Trophoblast cell (in vitro differentiated cells and primary cell): ENCODE data around the gene IL1RAPL1.

Source experiments
- DNase-seq, 2 donors: peaks; one replicate each; pipeline ENCODE4 v3.0.0-alpha.2; 2016
- H2AFZ ChIP-seq: 2 replicates; pipeline ENCODE4 v1.6.1; 2013; ENCODE audit warnings: low read length, moderate library complexity, mild to moderate bottlenecking; ENCODE audit not compliant: insufficient read depth, poor library complexity
- H2AK5ac ChIP-seq: 2 replicates; pipeline ENCODE4 v1.6.1; 2013; ENCODE audit warnings: mild to moderate bottlenecking, low read length
- H2BK120ac ChIP-seq: 2 replicates; pipeline ENCODE4 v1.6.1; 2013; ENCODE audit warnings: low read length, mild to moderate bottlenecking, moderate library complexity; ENCODE audit not compliant: insufficient read depth, poor library complexity
- H2BK12ac ChIP-seq: 2 replicates; pipeline ENCODE4 v1.6.1; 2013; ENCODE audit warnings: mild to moderate bottlenecking, low read length, moderate library complexity
- H2BK5ac ChIP-seq: 2 replicates; pipeline ENCODE4 v1.6.1; 2013; ENCODE audit warnings: low read length, low read depth, moderate library complexity, mild to moderate bottlenecking; ENCODE audit not compliant: poor library complexity
- H3K14ac ChIP-seq: 2 replicates; pipeline ENCODE4 v1.6.1; 2013; ENCODE audit warnings: mild to moderate bottlenecking, low read length
- H3K18ac ChIP-seq: 2 replicates; pipeline ENCODE4 v1.6.1; 2013; ENCODE audit warnings: mild to moderate bottlenecking, low read length
- H3K23ac ChIP-seq: 2 replicates; pipeline ENCODE4 v1.6.1; 2013; ENCODE audit warnings: low read length
- H3K27ac ChIP-seq: 2 replicates; pipeline ENCODE4 v1.5.1; 2013; ENCODE audit warnings: low read depth, mild to moderate bottlenecking, inconsistent platforms, low read length, moderate library complexity
- H3K27me3 ChIP-seq: 2 replicates; pipeline ENCODE4 v1.6.1; 2013; ENCODE audit warnings: inconsistent platforms, mild to moderate bottlenecking, low read length, moderate library complexity; ENCODE audit not compliant: insufficient read depth
- H3K36me3 ChIP-seq, 2 experiments: 1 replicate in 1 of 2; 2 replicates in 1 of 2; pipeline ENCODE4 v1.6.1; 2013; ENCODE audit warnings: low read length in 2 of 2, mild to moderate bottlenecking in 2 of 2, moderate library complexity in 1 of 2; ENCODE audit not compliant: insufficient read depth in 2 of 2, control insufficient read depth in 1 of 2
- H3K4ac ChIP-seq: 2 replicates; pipeline ENCODE4 v1.6.1; 2013; ENCODE audit warnings: low read depth, mild to moderate bottlenecking, low read length, moderate library complexity
- H3K4me1 ChIP-seq, 2 experiments: 1 replicate in 1 of 2; 2 replicates in 1 of 2; pipeline ENCODE4 v1.6.1; 2013; ENCODE audit warnings: low read length in 2 of 2, mild to moderate bottlenecking in 2 of 2, moderate library complexity in 1 of 2; ENCODE audit not compliant: insufficient read depth in 2 of 2, control insufficient read depth in 1 of 2
- H3K4me2 ChIP-seq: 2 replicates; pipeline ENCODE4 v1.6.1; 2013; ENCODE audit warnings: inconsistent platforms, mild to moderate bottlenecking, low read length, moderate library complexity
- H3K4me3 ChIP-seq: 2 replicates; pipeline ENCODE4 v1.5.1; 2013; ENCODE audit warnings: mild to moderate bottlenecking, low read depth, low read length, inconsistent platforms
- H3K79me1 ChIP-seq: one replicate; pipeline ENCODE4 v1.6.1; 2013; ENCODE audit warnings: low read length
- H3K79me2 ChIP-seq: 2 replicates; pipeline ENCODE4 v1.6.1; 2013; ENCODE audit warnings: low read length, mild to moderate bottlenecking; ENCODE audit not compliant: control insufficient read depth, insufficient read depth, poor library complexity
- H3K9ac ChIP-seq: 2 replicates; pipeline ENCODE4 v1.6.1; 2013; ENCODE audit warnings: mild to moderate bottlenecking, low read length
- H3K9me3 ChIP-seq: 2 replicates; pipeline ENCODE4 v1.6.1; 2013; ENCODE audit warnings: low read depth, mild to moderate bottlenecking, control low read depth, inconsistent platforms, low read length; ENCODE audit not compliant: insufficient read depth
- H4K12ac ChIP-seq: 2 replicates; pipeline ENCODE4 v1.6.1; 2013; ENCODE audit warnings: low read depth, mild to moderate bottlenecking, low read length, moderate library complexity
- H4K8ac ChIP-seq: 2 replicates; pipeline ENCODE4 v1.6.1; 2013; ENCODE audit warnings: low read depth, mild to moderate bottlenecking, low read length, moderate library complexity
- H4K91ac ChIP-seq: one replicate; pipeline ENCODE4 v1.6.1; 2013; ENCODE audit warnings: low read depth, mild to moderate bottlenecking, low read length, moderate library complexity
- WGBS: extraction: QIAGEN DNeasy Blood & Tissue Kit; methylation state at CpG from one replicate; pipeline ENCODE4 v1.1.7; 2013; ENCODE audit warnings: missing lambda C conversion rate; ENCODE audit not compliant: insufficient read length, insufficient coverage; ENCODE audit errors: extremely low coverage; 5-methylcytosine and 5-hydroxymethylcytosine counted together

The IL1RAPL1 gene

GRCh38 chrX:28966331-28966730 lies 379.1 kb downstream of the IL1RAPL1 start:
- Histone ChIP-seq H3K9ac (no peak overlapping the region), H3K4me2 (no peak overlapping the region), H3K9me3 (no peaks in the 10 kb centered on the region), H3K79me2 (no peaks in the 10 kb centered on the region), H3K23ac (no peak overlapping the region), H3K79me1 (no peaks in the 10 kb centered on the region), H3K27me3 (no peaks in the 10 kb centered on the region), H2AK5ac (no peak overlapping the region), H2AFZ (no peak overlapping the region), H2BK12ac (no peak overlapping the region), H3K4me1 (no peaks in the 10 kb centered on the region), H4K8ac (no peak overlapping the region), H3K36me3 (no peaks in the 10 kb centered on the region), H3K4ac (no peak overlapping the region), H2BK120ac (no peak overlapping the region), H3K14ac (no peak overlapping the region), H3K27ac (no peak overlapping the region), H4K91ac (no peak overlapping the region), H3K4me3 (no peak overlapping the region), H2BK5ac (no peak overlapping the region), H3K18ac (no peak overlapping the region), H4K12ac (no peak overlapping the region)
- no CpG with 5 or more reads among the region's 3 CpGs for WGBS
- DNase-seq, result no peak

- Histone ChIP-seq H2BK5ac (no peak overlapping the region), H3K4me1 (no peaks in the 10 kb centered on the region), H3K27ac (no peak overlapping the region), H2BK12ac (no peak overlapping the region), H4K91ac (no peak overlapping the region), H3K18ac (no peak overlapping the region), H3K79me2 (no peaks in the 10 kb centered on the region), H4K8ac (no peak overlapping the region), H3K9ac (no peak overlapping the region), H3K4me3 (no peak overlapping the region), H4K12ac (no peak overlapping the region), H3K23ac (no peak overlapping the region), H3K27me3 (no peaks in the 10 kb centered on the region), H3K4me2 (no peak overlapping the region), H3K14ac (no peak overlapping the region), H2AK5ac (no peak overlapping the region), H3K36me3 (no peaks in the 10 kb centered on the region), H3K79me1 (no peaks in the 10 kb centered on the region), H3K4ac (no peak overlapping the region), H2BK120ac (no peak overlapping the region), H2AFZ (no peak overlapping the region), H3K9me3 (no peaks in the 10 kb centered on the region)
- DNase-seq, result no peak
These were observed 381.9 kb downstream of the IL1RAPL1 start for GRCh38 chrX:28969126-28969525.

- Histone ChIP-seq H4K91ac (no peak overlapping the region), H3K36me3 (no peaks in the 10 kb centered on the region), H3K23ac (no peak overlapping the region), H2BK5ac (no peak overlapping the region), H3K4ac (no peak overlapping the region), H4K8ac (no peak overlapping the region), H3K9ac (no peak overlapping the region), H3K4me1 (no peaks in the 10 kb centered on the region), H3K9me3 (no peaks in the 10 kb centered on the region), H2BK12ac (no peak overlapping the region), H3K27me3 (no peaks in the 10 kb centered on the region), H2BK120ac (no peak overlapping the region), H2AFZ (no peak overlapping the region), H3K18ac (no peak overlapping the region), H4K12ac (no peak overlapping the region), H3K27ac (no peak overlapping the region), H3K79me2 (no peaks in the 10 kb centered on the region), H3K79me1 (no peaks in the 10 kb centered on the region), H3K14ac (no peak overlapping the region), H3K4me3 (no peak overlapping the region), H2AK5ac (no peak overlapping the region), H3K4me2 (no peak overlapping the region)
- WGBS, result no CpG with 5 or more reads among the region's 1 CpG
- no peak for DNase-seq
These were observed 392.6 kb downstream of the IL1RAPL1 start for GRCh38 chrX:28979877-28980276.

GRCh38 chrX:28981952-28982351 lies 394.7 kb downstream of the IL1RAPL1 start:
- Histone ChIP-seq H3K23ac (no peak overlapping the region), H4K91ac (no peak overlapping the region), H2AFZ (no peak overlapping the region), H3K4me2 (no peak overlapping the region), H2BK12ac (no peak overlapping the region), H2BK120ac (no peak overlapping the region), H4K8ac (no peak overlapping the region), H3K4ac (no peak overlapping the region), H3K79me2 (no peaks in the 10 kb centered on the region), H3K36me3 (no peaks in the 10 kb centered on the region), H3K79me1 (no peaks in the 10 kb centered on the region), H2BK5ac (no peak overlapping the region), H3K9ac (no peak overlapping the region), H4K12ac (no peak overlapping the region), H3K27me3 (no peaks in the 10 kb centered on the region), H3K27ac (no peak overlapping the region), H3K4me1 (no peaks in the 10 kb centered on the region), H3K14ac (no peak overlapping the region), H3K18ac (no peak overlapping the region), H3K4me3 (no peak overlapping the region), H2AK5ac (no peak overlapping the region), H3K9me3 (no peaks in the 10 kb centered on the region)
- no peak for DNase-seq

- no peaks in the 10 kb centered on the region for H3K79me1 ChIP-seq
- H3K27me3 ChIP-seq, result no peaks in the 10 kb centered on the region
- H4K12ac ChIP-seq, result no peak overlapping the region
- H3K9me3 ChIP-seq, result no peaks in the 10 kb centered on the region
- no peaks in the 10 kb centered on the region for H3K79me2 ChIP-seq
- no peak overlapping the region for H3K23ac ChIP-seq
- H3K4me3 ChIP-seq, result no peak overlapping the region
- no peak overlapping the region for H4K8ac ChIP-seq
- H2BK5ac ChIP-seq, result no peak overlapping the region
- no peaks in the 10 kb centered on the region for H3K4me1 ChIP-seq
- no peak overlapping the region for H3K4ac ChIP-seq
- H4K91ac ChIP-seq, result no peak overlapping the region
- no peak overlapping the region for H3K18ac ChIP-seq
- WGBS, result no CpG with 5 or more reads among the region's 2 CpGs
- H2AK5ac ChIP-seq, result no peak overlapping the region
- no peaks in the 10 kb centered on the region for H3K36me3 ChIP-seq
- H3K27ac ChIP-seq, result no peak overlapping the region
- no peak overlapping the region for H2BK12ac ChIP-seq
- H2BK120ac ChIP-seq, result no peak overlapping the region
- H2AFZ ChIP-seq, result no peak overlapping the region
- no peak overlapping the region for H3K4me2 ChIP-seq
- H3K14ac ChIP-seq, result no peak overlapping the region
- no peak for DNase-seq
- no peak overlapping the region for H3K9ac ChIP-seq
These were observed 401.0 kb downstream of the IL1RAPL1 start for GRCh38 chrX:28988246-28988645.
